ENCODE data around the gene DPH3. TPM values are rescaled to one million over a fixed set of nuclear protein-coding genes. Genes with fewer than 3 reads are reported as not detected.
A peak's percentile ranks its signal among the peaks of the same experiment; 100 is the strongest.

Gene DPH3
- total RNA-seq, 1 donor from 2014 or later: 5.5 TPM

- Histone ChIP-seq H3K27me3 (no peaks in the 10 kb centered on the region), H3K4me3 (no peak overlapping the region), H3K4me1 (peaks cover 0 to 10% of the 10 kb centered on the region in 2 donors), H3K9me3 (no peaks in the 10 kb centered on the region), H3K36me3 (peaks cover 9 to 16% of the 10 kb centered on the region in 2 donors), H3K27ac (no peak overlapping the region)
- intact Hi-C loops (cut with DNase I): no loop called here
- no peak for TF ChIP-seq CTCF (IDR thresholded peaks at IDR 0.05)
- DNase-seq (ENCODE audit: low spot score in 2 of 2): no peak
Observed at GRCh38 chr3:16270855-16271254, 6.1 kb upstream of the DPH3 start.

GRCh38 chr3:16266714-16267113, 2.0 kb upstream of the DPH3 start:
- no peaks in the 10 kb centered on the region for H3K27me3 ChIP-seq
- DNase-seq (ENCODE audit: low spot score in 2 of 2): no peak
- intact Hi-C loops (cut with DNase I): loop anchor here (5.0 kb wide), 1 partner anchor 1614 kb away; the partner anchor contains the start of gene CCDC174
- TF ChIP-seq CTCF (IDR thresholded peaks at IDR 0.05): no peak
- H3K4me3 ChIP-seq: no peak overlapping the region
- no peak overlapping the region for H3K27ac ChIP-seq
- H3K9me3 ChIP-seq: no peaks in the 10 kb centered on the region
- peaks cover 0 to 25% of the 10 kb centered on the region in 2 donors for H3K4me1 ChIP-seq
- H3K36me3 ChIP-seq: peaks cover 6 to 15% of the 10 kb centered on the region in 2 donors

DNA sequence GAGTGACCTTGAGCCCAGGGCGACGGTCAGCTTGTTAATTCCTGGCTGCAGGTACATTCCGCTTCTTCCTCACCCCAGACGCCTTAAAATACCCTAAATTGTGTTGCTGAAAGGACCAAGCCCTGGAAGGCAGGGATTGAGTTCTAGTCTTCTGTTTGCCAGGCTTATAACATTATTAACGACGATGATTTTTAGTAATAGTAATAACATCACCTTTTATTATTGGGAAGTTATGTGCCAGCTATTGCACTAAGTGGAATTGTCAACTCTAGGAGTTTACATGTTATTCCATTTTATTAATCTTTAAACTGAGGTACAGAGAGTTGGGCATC, 678 bp upstream of the DPH3 start:
- intact Hi-C loops (cut with DNase I): loop anchor here (1.0 to 5.0 kb wide), 2 partner anchors 286 to 1613 kb away; partner anchors contain the start of gene CCDC174
- Histone ChIP-seq H3K9me3 (no peaks in the 10 kb centered on the region), H3K4me3 (peak overlapping the region; percentile 65 to 84), H3K27me3 (no peaks in the 10 kb centered on the region), H3K27ac (peak overlapping the region; percentile 81 to 88), H3K4me1 (peaks cover 0 to 25% of the 10 kb centered on the region in 2 donors), H3K36me3 (peaks cover 2 to 4% of the 10 kb centered on the region in 2 donors)
- no peak for TF ChIP-seq CTCF (IDR thresholded peaks at IDR 0.05)
- DNase-seq (ENCODE audit: low spot score in 2 of 2): no peak

DNA sequence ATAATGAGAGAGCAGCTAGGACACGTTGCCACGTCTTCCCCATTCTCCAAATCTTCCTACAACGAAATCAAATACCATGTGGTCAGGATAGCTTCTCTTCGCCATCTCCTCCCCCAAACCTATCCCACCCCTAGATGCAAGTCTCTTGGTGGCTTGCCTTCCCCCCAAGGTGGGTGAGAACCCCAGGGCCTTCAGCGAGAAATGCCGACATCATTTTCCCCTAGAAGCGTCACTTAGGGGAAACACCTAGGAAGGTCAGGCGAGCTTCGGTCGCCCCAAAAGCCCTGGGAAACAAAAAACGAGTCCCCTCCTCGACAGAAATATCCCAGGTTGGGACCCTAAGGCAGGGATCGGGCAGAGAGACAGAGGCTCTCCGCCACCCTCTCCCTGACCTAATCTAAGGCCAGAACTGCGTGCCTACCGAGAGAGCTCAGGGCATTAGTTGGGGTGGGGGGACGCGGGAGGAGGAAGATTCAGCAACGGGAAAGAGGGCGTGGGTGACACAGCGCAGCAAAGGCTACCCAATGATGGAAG, 502 bp downstream of the DPH3 start:
- DNase-seq (ENCODE audit: low spot score in 2 of 2): no peak
- no peaks in the 10 kb centered on the region for H3K9me3 ChIP-seq
- H3K4me3 ChIP-seq: peak overlapping the region; percentile 65 to 84
- peaks cover 0 to 25% of the 10 kb centered on the region in 2 donors for H3K4me1 ChIP-seq
- no peak for TF ChIP-seq CTCF (IDR thresholded peaks at IDR 0.05)
- peaks cover 9 to 13% of the 10 kb centered on the region in 2 donors for H3K36me3 ChIP-seq
- no peaks in the 10 kb centered on the region for H3K27me3 ChIP-seq
- intact Hi-C loops (cut with DNase I): no loop called here
- peak overlapping the region; percentile 75 to 88 for H3K27ac ChIP-seq

DNA sequence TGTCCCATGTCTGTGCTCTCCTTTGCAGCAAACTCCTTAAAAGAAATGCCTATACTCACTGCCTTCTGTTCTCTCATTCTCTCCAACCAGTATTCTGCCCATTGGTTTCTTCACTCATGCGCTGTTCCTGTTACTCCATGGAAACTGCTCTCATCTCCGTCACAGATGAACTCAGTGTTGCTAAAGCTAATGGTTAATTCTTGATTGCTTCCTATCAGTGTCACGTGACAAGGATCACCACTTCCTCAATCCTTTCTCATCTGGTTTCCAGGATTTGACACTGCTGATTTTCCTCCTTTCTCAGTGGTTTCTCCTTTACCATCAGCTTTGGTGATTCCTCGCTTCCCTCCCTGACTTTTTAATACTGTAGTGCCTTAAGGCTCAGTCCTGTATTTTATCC, 2.6 kb downstream of the DPH3 start:
- Histone ChIP-seq H3K27me3 (no peaks in the 10 kb centered on the region), H3K9me3 (no peaks in the 10 kb centered on the region), H3K4me1 (peaks cover 0 to 21% of the 10 kb centered on the region in 2 donors), H3K36me3 (peaks cover 13 to 22% of the 10 kb centered on the region in 2 donors), H3K27ac (no peak overlapping the region), H3K4me3 (no peak overlapping the region)
- DNase-seq (ENCODE audit: low spot score in 2 of 2): no peak
- intact Hi-C loops (cut with DNase I): no loop called here
- TF ChIP-seq CTCF (IDR thresholded peaks at IDR 0.05): no peak

GRCh38 chr3:16260046-16260445, 4.7 kb downstream of the DPH3 start:
- Histone ChIP-seq H3K36me3 (peaks cover 13 to 22% of the 10 kb centered on the region in 2 donors), H3K4me3 (no peak overlapping the region), H3K4me1 (peaks cover 0 to 10% of the 10 kb centered on the region in 2 donors), H3K27ac (no peak overlapping the region), H3K9me3 (no peaks in the 10 kb centered on the region), H3K27me3 (no peaks in the 10 kb centered on the region)
- no peak for TF ChIP-seq CTCF (IDR thresholded peaks at IDR 0.05)
- no peak for DNase-seq (ENCODE audit: low spot score in 2 of 2)
- intact Hi-C loops (cut with DNase I): no loop called here

Data from ascending aorta (tissue), 2 donors.